MCF 10A (cell line): Measurements from ENCODE around the gene EIPR1. TPM values are rescaled to one million over a fixed set of nuclear protein-coding genes. Genes with fewer than 3 reads are reported as not detected.

Experiments
- BruUV-seq: library from RNA; stranded (reverse); fragments of 400-500 nt; replicated peaks from 2 replicates; lab custom pipeline; 2021; lab: Mats Ljungman, UMichigan
- CTCF ChIA-PET: fragments of 300-600 bp; sonication (Branson Sonifier 250); formaldehyde crosslinking; extraction: SDS; loops from one replicate; lab custom pipeline; 2021; ENCODE audit warnings: antibody characterized with exemption, inconsistent platforms; lab: Yijun Ruan, JAX
- POLR2A ChIA-PET: fragments of 300-600, 350-650 bp; sonication (Branson Sonifier 250); formaldehyde crosslinking; extraction: SDS; loops from one replicate; lab custom pipeline; 2020; ENCODE audit warnings: antibody characterized with exemption, inconsistent platforms; lab: Yijun Ruan, JAX
- DNase-seq: peaks from one replicate; pipeline ENCODE4 v3.0.0-alpha.2; 2018; ENCODE audit not compliant: unreplicated experiment
- H3K27ac Mint-ChIP-seq: one replicate; pipeline ENCODE4 v1.8.0; 2022; ENCODE audit warnings: mild to moderate bottlenecking, low read depth, mixed read lengths; ENCODE audit not compliant: unreplicated experiment
- H3K27me3 Mint-ChIP-seq: one replicate; pipeline ENCODE4 v1.8.0; 2022; ENCODE audit warnings: mixed read lengths; ENCODE audit not compliant: insufficient read depth, unreplicated experiment
- H3K36me3 Mint-ChIP-seq: one replicate; pipeline ENCODE4 v1.8.0; 2022; ENCODE audit warnings: mild to moderate bottlenecking, moderate library complexity, mixed read lengths; ENCODE audit not compliant: insufficient read depth, unreplicated experiment
- H3K4me1 Mint-ChIP-seq: one replicate; pipeline ENCODE4 v1.8.0; 2022; ENCODE audit warnings: mixed read lengths; ENCODE audit not compliant: insufficient read depth, unreplicated experiment
- H3K4me3 Mint-ChIP-seq: one replicate; pipeline ENCODE4 v1.8.0; 2022; ENCODE audit warnings: mild to moderate bottlenecking, moderate library complexity, mixed read lengths; ENCODE audit not compliant: unreplicated experiment
- H3K9me3 Mint-ChIP-seq: one replicate; pipeline ENCODE4 v1.8.0; 2022; ENCODE audit warnings: mixed read lengths; ENCODE audit not compliant: unreplicated experiment
- CTCF ChIP-seq: fragments of 200-600 bp; IDR thresholded peaks from one replicate; pipeline ENCODE4 v1.8.0; 2022; ENCODE audit warnings: antibody characterized with exemption, mild to moderate bottlenecking; ENCODE audit not compliant: unreplicated experiment
- intact Hi-C: fragments of 100-400 bp; cut with micrococcal nuclease; formaldehyde crosslinking; loops from 2 replicates; pipeline ENCODE4 v1.14.1; 2022
- total RNA-seq: library from RNA; stranded (reverse); gene quantifications from 2 replicates; pipeline ENCODE4 v1.2.3, GENCODE V29; 2022

EIPR1 gene
- total RNA-seq, 1 experiment from 2014 or later: 49.0 TPM

GRCh38 chr2:3154146-3154545 lies 223.5 kb downstream of the EIPR1 start:
- Mint-ChIP-seq H3K27ac (no peak overlapping the region), H3K4me3 (no peak overlapping the region), H3K4me1 (peaks cover 10% of the 10 kb centered on the region), H3K9me3 (no peaks in the 10 kb centered on the region), H3K36me3 (no peaks in the 10 kb centered on the region), H3K27me3 (no peaks in the 10 kb centered on the region)
- no TSS peak for BruUV-seq
- DNase-seq: no peak
- ChIA-PET POLR2A (no interaction called here), CTCF (no interaction called here)
- TF ChIP-seq CTCF: no peak
- intact Hi-C loops: no loop called here

- ChIA-PET CTCF (no interaction called here), POLR2A (no interaction called here)
- H3K4me3 Mint-ChIP-seq: no peak overlapping the region
- no peaks in the 10 kb centered on the region for H3K27me3 Mint-ChIP-seq
- peaks cover 10% of the 10 kb centered on the region for H3K4me1 Mint-ChIP-seq
- no peak for DNase-seq
- TF ChIP-seq CTCF: no peak
- BruUV-seq: no TSS peak
- H3K27ac Mint-ChIP-seq: no peak overlapping the region
- no peaks in the 10 kb centered on the region for H3K36me3 Mint-ChIP-seq
- H3K9me3 Mint-ChIP-seq: no peaks in the 10 kb centered on the region
- intact Hi-C loops: no loop called here
These were observed 226.3 kb downstream of the EIPR1 start for GRCh38 chr2:3151153-3151918.

- intact Hi-C loops: no loop called here
- no TSS peak for BruUV-seq
- no peaks in the 10 kb centered on the region for H3K27me3 Mint-ChIP-seq
- TF ChIP-seq CTCF: no peak
- H3K9me3 Mint-ChIP-seq: no peaks in the 10 kb centered on the region
- H3K27ac Mint-ChIP-seq: no peak overlapping the region
- DNase-seq: no peak
- no peaks in the 10 kb centered on the region for H3K36me3 Mint-ChIP-seq
- H3K4me3 Mint-ChIP-seq: no peak overlapping the region
- ChIA-PET CTCF (interaction anchor here (0.5 to 0.6 kb wide), 2 partner anchors 141 to 908 kb away, joined by 3 read pairs; no protein-coding TSS in a partner anchor), POLR2A (no interaction called here)
- H3K4me1 Mint-ChIP-seq: peaks cover under 1% of the 10 kb centered on the region
These were observed 228.0 kb downstream of the EIPR1 start for GRCh38 chr2:3149441-3150217.

- H3K4me1 Mint-ChIP-seq: no peaks in the 10 kb centered on the region
- no peak for TF ChIP-seq CTCF
- no TSS peak for BruUV-seq
- DNase-seq: no peak
- ChIA-PET CTCF (no interaction called here), POLR2A (no interaction called here)
- H3K27me3 Mint-ChIP-seq: no peaks in the 10 kb centered on the region
- H3K9me3 Mint-ChIP-seq: no peaks in the 10 kb centered on the region
- H3K4me3 Mint-ChIP-seq: no peak overlapping the region
- H3K36me3 Mint-ChIP-seq: no peaks in the 10 kb centered on the region
- H3K27ac Mint-ChIP-seq: no peak overlapping the region
- intact Hi-C loops: no loop called here
These were observed 228.9 kb downstream of the EIPR1 start for GRCh38 chr2:3148716-3149115.
